HEK293 (cell line): Measurements from ENCODE around the gene EREG.
A peak's percentile ranks its signal among the peaks of the same experiment; 100 is the strongest.

Experiments used
- CTCF ChIP-seq: fragments of 450-650 bp; formaldehyde crosslinking; IDR thresholded peaks from 2 replicates; pipeline ENCODE4 v1.5.1; 2016; ENCODE audit warnings: missing biosample characterization, missing genetic modification characterization
- PRDM10 ChIP-seq: fragments of 450-650 bp; formaldehyde crosslinking; IDR thresholded peaks from 2 replicates; pipeline ENCODE4 v1.5.1; 2016; ENCODE audit warnings: missing biosample characterization, missing genetic modification characterization
- SP7 ChIP-seq: fragments of 450-650 bp; formaldehyde crosslinking; IDR thresholded peaks from 2 replicates; pipeline ENCODE4 v1.5.1; 2016; ENCODE audit warnings: missing biosample characterization, missing genetic modification characterization
- TCF7L2 ChIP-seq: IDR thresholded peaks from 2 replicates; pipeline ENCODE4 v1.6.1; 2011; ENCODE audit warnings: low read depth, mild to moderate bottlenecking, inconsistent platforms, low read length, moderate library complexity, borderline replicate concordance
- ZBTB1 ChIP-seq: fragments of 450-650 bp; formaldehyde crosslinking; IDR thresholded peaks from 2 replicates; pipeline ENCODE4 v1.5.1; 2016; ENCODE audit warnings: missing biosample characterization, missing genetic modification characterization
- ZBTB7A ChIP-seq: fragments of 450-650 bp; formaldehyde crosslinking; IDR thresholded peaks from 2 replicates; pipeline ENCODE4 v1.5.1; 2016; ENCODE audit warnings: low read depth, missing biosample characterization, missing genetic modification characterization
- ZFHX2 ChIP-seq: fragments of 450-650 bp; formaldehyde crosslinking; conservative IDR thresholded peaks from 2 replicates; pipeline ENCODE4 v1.5.1; 2016; ENCODE audit warnings: missing biosample characterization, missing genetic modification characterization
- ZNF404 ChIP-seq: fragments of 450-650 bp; formaldehyde crosslinking; IDR thresholded peaks from 2 replicates; pipeline ENCODE4 v1.5.1; 2017; ENCODE audit warnings: missing biosample characterization, missing genetic modification characterization
- ZNF510 ChIP-seq: fragments of 450-650 bp; formaldehyde crosslinking; IDR thresholded peaks from 2 replicates; pipeline ENCODE4 v1.5.1; 2018; ENCODE audit warnings: mild to moderate bottlenecking, missing genetic modification characterization, missing biosample characterization; ENCODE audit not compliant: insufficient replicate concordance
- ZNF639 ChIP-seq: fragments of 450-650 bp; formaldehyde crosslinking; IDR thresholded peaks from 2 replicates; pipeline ENCODE4 v1.5.1; 2016; ENCODE audit warnings: missing biosample characterization, missing genetic modification characterization
- ZNF670 ChIP-seq: fragments of 450-650 bp; formaldehyde crosslinking; IDR thresholded peaks from 2 replicates; pipeline ENCODE4 v1.5.1; 2016; ENCODE audit warnings: missing biosample characterization, missing genetic modification characterization, low read depth
- ZNF777 ChIP-seq: fragments of 450-650 bp; formaldehyde crosslinking; IDR thresholded peaks from 2 replicates; pipeline ENCODE4 v1.5.1; 2017; ENCODE audit warnings: missing biosample characterization, missing genetic modification characterization, borderline replicate concordance
- ZNF785 ChIP-seq: fragments of 450-650 bp; formaldehyde crosslinking; IDR thresholded peaks from 2 replicates; pipeline ENCODE4 v1.5.1; 2016; ENCODE audit warnings: missing biosample characterization, missing genetic modification characterization
- ZNF792 ChIP-seq: fragments of 450-650 bp; formaldehyde crosslinking; IDR thresholded peaks from 2 replicates; pipeline ENCODE4 v1.5.1; 2016; ENCODE audit warnings: missing biosample characterization, missing genetic modification characterization

- TF ChIP-seq ZBTB7A (tag by site-specific recombination) (no peak), CTCF (tag by site-specific recombination) (0 out of 2 replicates have a peak, but pooled peaks have one; percentile 10), ZNF404 (tag by site-specific recombination) (no peak), PRDM10 (tag by site-specific recombination) (no peak), ZNF510 (no peak), TCF7L2 (no peak), ZNF792 (tag by site-specific recombination) (no peak), ZNF639 (tag by site-specific recombination) (no peak), ZNF670 (tag by site-specific recombination) (no peak), ZNF785 (tag by site-specific recombination) (no peak), ZNF777 (tag by site-specific recombination) (no peak), ZFHX2 (tag by site-specific recombination) (no peak), ZBTB1 (tag by site-specific recombination) (no peak), SP7 (tag by site-specific recombination) (no peak)
These were observed 6.0 kb downstream of the EREG start for GRCh38 chr4:74370912-74371311.
